HCT116 (cell line): ENCODE measurements around the gene PTPN20.

ENCODE experiments used
- CEBPB ChIP-seq: IDR thresholded peaks from 2 replicates; pipeline ENCODE4 v1.6.1; 2012; ENCODE audit warnings: low read depth
- EZH2 ChIP-seq: fragments of 200-600 bp; sonication (generic); IDR thresholded peaks from 2 replicates; pipeline ENCODE4 v1.6.1; 2017; ENCODE audit warnings: antibody characterized with exemption, mixed run types
- POLR2A ChIP-seq: IDR thresholded peaks from 2 replicates; pipeline ENCODE4 v1.7.0; 2011; ENCODE audit warnings: borderline replicate concordance; ENCODE audit not compliant: insufficient read depth, insufficient read length; ENCODE audit errors: extremely low read depth
- TF ChIP-seq, protein P1 (sequence below): IDR thresholded peaks from 2 replicates; pipeline ENCODE4 v1.6.1; 2011; ENCODE audit warnings: mild to moderate bottlenecking, low read length, moderate library complexity; ENCODE audit not compliant: insufficient replicate concordance; ENCODE audit errors: extremely low read depth

DNA sequence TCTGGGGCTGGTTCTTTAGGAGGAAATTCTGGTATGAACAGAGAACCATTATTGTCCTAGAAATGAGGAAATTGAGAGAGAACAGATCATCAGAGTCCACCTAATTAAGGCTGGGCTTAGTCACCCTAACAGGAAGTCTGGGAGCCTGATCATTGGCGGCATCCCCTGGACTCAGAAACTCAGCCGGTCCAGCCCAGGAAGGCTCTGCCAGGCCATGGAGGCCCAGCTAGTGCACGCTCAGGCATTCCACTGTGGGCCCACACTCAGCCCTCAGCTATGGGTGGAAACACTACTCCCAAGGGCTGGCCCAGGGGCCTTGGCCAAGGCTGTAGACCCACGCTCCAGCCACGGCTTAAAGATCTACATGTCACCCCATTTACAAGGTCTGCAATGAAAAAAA, 109.2 kb downstream of the PTPN20 start:
- TF ChIP-seq CEBPB (no peak), POLR2A (no peak), EZH2 (no peak)
- TF ChIP-seq, protein P1, sequence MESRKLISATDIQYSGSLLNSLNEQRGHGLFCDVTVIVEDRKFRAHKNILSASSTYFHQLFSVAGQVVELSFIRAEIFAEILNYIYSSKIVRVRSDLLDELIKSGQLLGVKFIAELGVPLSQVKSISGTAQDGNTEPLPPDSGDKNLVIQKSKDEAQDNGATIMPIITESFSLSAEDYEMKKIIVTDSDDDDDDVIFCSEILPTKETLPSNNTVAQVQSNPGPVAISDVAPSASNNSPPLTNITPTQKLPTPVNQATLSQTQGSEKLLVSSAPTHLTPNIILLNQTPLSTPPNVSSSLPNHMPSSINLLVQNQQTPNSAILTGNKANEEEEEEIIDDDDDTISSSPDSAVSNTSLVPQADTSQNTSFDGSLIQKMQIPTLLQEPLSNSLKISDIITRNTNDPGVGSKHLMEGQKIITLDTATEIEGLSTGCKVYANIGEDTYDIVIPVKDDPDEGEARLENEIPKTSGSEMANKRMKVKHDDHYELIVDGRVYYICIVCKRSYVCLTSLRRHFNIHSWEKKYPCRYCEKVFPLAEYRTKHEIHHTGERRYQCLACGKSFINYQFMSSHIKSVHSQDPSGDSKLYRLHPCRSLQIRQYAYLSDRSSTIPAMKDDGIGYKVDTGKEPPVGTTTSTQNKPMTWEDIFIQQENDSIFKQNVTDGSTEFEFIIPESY, result no peak
